PC-3 (cell line): ENCODE measurements around the gene TARS3. TPM values are rescaled to one million over a fixed set of nuclear protein-coding genes. Genes with fewer than 3 reads are reported as not detected.

Experiments
- ATAC-seq: fragments of 200-7000 bp; cut with Tn5 transposase; 2 replicates; pipeline ENCODE4 v1.9.1; 2020; ENCODE audit warnings: mild to moderate bottlenecking, moderate library complexity
- BruUV-seq: library from RNA; stranded (reverse); fragments of 400-500 nt; replicated peaks from 2 replicates; lab custom pipeline; 2021; lab: Mats Ljungman, UMichigan
- CTCF ChIA-PET: fragments of 300-600 bp; sonication (Branson Sonifier 250); formaldehyde crosslinking; loops from one replicate; lab custom pipeline; 2022; ENCODE audit warnings: antibody characterized with exemption; lab: Charles Lee
- POLR2A ChIA-PET: fragments of 300-600 bp; sonication (Branson Sonifier 250); formaldehyde crosslinking; loops from one replicate; lab custom pipeline; 2022; ENCODE audit warnings: antibody characterized with exemption; ENCODE audit not compliant: unreplicated experiment; lab: Charles Lee
- DNase-seq: peaks from one replicate; pipeline ENCODE4 v3.0.0-alpha.2; 2015
- H2AFZ ChIP-seq: fragments of 300-600 bp; sonication (generic); 2 replicates; pipeline ENCODE4 v1.6.0; 2016; ENCODE audit warnings: antibody characterized with exemption, low read length
- H3F3A ChIP-seq: fragments of 300-600 bp; sonication (generic); one replicate; pipeline ENCODE4 v1.6.0; 2017; ENCODE audit warnings: antibody characterized with exemption, low read length, control low read depth, mild to moderate bottlenecking; ENCODE audit not compliant: unreplicated experiment
- H3K27ac ChIP-seq: fragments of 300-600 bp; sonication (generic); 2 replicates; pipeline ENCODE4 v1.5.1; 2016; ENCODE audit warnings: mild to moderate bottlenecking, low read length
- H3K27me3 ChIP-seq: fragments of 300-600 bp; sonication (generic); 2 replicates; pipeline ENCODE4 v1.6.1; 2016; ENCODE audit warnings: low read length, mixed read lengths
- H3K36me3 ChIP-seq: fragments of 300-600 bp; sonication (generic); 2 replicates; pipeline ENCODE4 v1.6.1; 2016; ENCODE audit warnings: low read depth, mixed run types, low read length, mixed read lengths
- H3K4me1 ChIP-seq: fragments of 300-600 bp; sonication (generic); 2 replicates; pipeline ENCODE4 v1.5.1; 2016; ENCODE audit warnings: low read length; ENCODE audit not compliant: insufficient read depth
- H3K4me2 ChIP-seq: fragments of 300-600 bp; sonication (generic); 2 replicates; pipeline ENCODE4 v1.6.0; 2016; ENCODE audit warnings: low read length
- H3K4me3 ChIP-seq: fragments of 300-600 bp; sonication (generic); 2 replicates; pipeline ENCODE4 v1.5.1; 2016; ENCODE audit warnings: mild to moderate bottlenecking, low read length, mixed read lengths
- H3K79me2 ChIP-seq: fragments of 300-600 bp; sonication (generic); 2 replicates; pipeline ENCODE4 v1.6.1; 2017; ENCODE audit warnings: low read length, mixed read lengths
- H3K9ac ChIP-seq: fragments of 300-600 bp; sonication (generic); 2 replicates; pipeline ENCODE4 v1.6.0; 2016; ENCODE audit warnings: mild to moderate bottlenecking, low read length
- H3K9me2 ChIP-seq: fragments of 300-600 bp; sonication (generic); replicated peaks from 2 replicates; pipeline ENCODE4 v1.6.1; 2016; ENCODE audit warnings: mixed run types, low read length, mixed read lengths
- H3K9me3 ChIP-seq: fragments of 300-600 bp; sonication (generic); 2 replicates; pipeline ENCODE4 v1.6.1; 2016; ENCODE audit warnings: low read length, mixed read lengths
- H4K20me1 ChIP-seq: fragments of 300-600 bp; sonication (generic); 2 replicates; pipeline ENCODE4 v1.6.1; 2016; ENCODE audit warnings: low read length, mixed read lengths
- CTCF ChIP-seq: fragments of 300-600 bp; sonication (generic); conservative IDR thresholded peaks from 2 replicates; pipeline ENCODE4 v1.5.1; 2017; ENCODE audit warnings: antibody characterized with exemption, low read depth, mild to moderate bottlenecking, low read length
- EZH2 ChIP-seq: fragments of 300-600 bp; sonication (generic); IDR thresholded peaks from one replicate; pipeline ENCODE4 v1.6.1; 2017; ENCODE audit warnings: antibody characterized with exemption, mild to moderate bottlenecking, low read length; ENCODE audit not compliant: unreplicated experiment
- EZH2phosphoT487 ChIP-seq: fragments of 300-600 bp; sonication (generic); IDR thresholded peaks from 2 replicates; pipeline ENCODE4 v1.6.1; 2018; ENCODE audit warnings: mild to moderate bottlenecking, antibody characterized with exemption, low read length, borderline replicate concordance
- intact Hi-C: fragments of 100-400 bp; cut with micrococcal nuclease; formaldehyde crosslinking; loops from 2 replicates; pipeline ENCODE4 v1.9.0; 2023
- total RNA-seq: library from RNA; depleted of rRNA; stranded (reverse); fragments of >200 nt; gene quantifications from 2 replicates; pipeline ENCODE4 v1.2.3, GENCODE V29; 2014

TARS3 gene
- total RNA-seq, 1 experiment from 2014 or later: 5.4 TPM

GRCh38 chr15:101621961-101622360 is 102.3 kb downstream of the TARS3 start:
- intact Hi-C loops: no loop called here

GRCh38 chr15:101620671-101621070 is 103.6 kb downstream of the TARS3 start:
- Histone ChIP-seq H3K27me3 (no peaks in the 10 kb centered on the region), H3K27ac (no peak overlapping the region), H3K79me2 (no peaks in the 10 kb centered on the region), H3K9me2 (no peaks in the 10 kb centered on the region), H4K20me1 (no peaks in the 10 kb centered on the region), H3K4me1 (peaks cover 10% of the 10 kb centered on the region), H2AFZ (no peak overlapping the region), H3F3A (no peaks in the 10 kb centered on the region), H3K4me3 (no peak overlapping the region), H3K36me3 (no peaks in the 10 kb centered on the region), H3K9me3 (no peaks in the 10 kb centered on the region), H3K9ac (no peak overlapping the region), H3K4me2 (no peak overlapping the region)
- ATAC-seq (no peak), DNase-seq (no peak)
- TF ChIP-seq EZH2: no peak
- TF ChIP-seq EZH2phosphoT487: no peak
- no peak for TF ChIP-seq CTCF
- BruUV-seq: no TSS peak
- ChIA-PET CTCF (no interaction called here), POLR2A (no interaction called here)
- intact Hi-C loops: no loop called here

More at GRCh38 chr15:101621961-101622360, 102.3 kb downstream of the TARS3 start:
- Histone ChIP-seq H3K36me3 (no peaks in the 10 kb centered on the region), H3K27me3 (no peaks in the 10 kb centered on the region), H3K9me3 (no peaks in the 10 kb centered on the region), H3K4me1 (no peaks in the 10 kb centered on the region), H2AFZ (no peak overlapping the region), H3F3A (no peaks in the 10 kb centered on the region), H3K4me3 (no peak overlapping the region), H3K27ac (no peak overlapping the region), H4K20me1 (no peaks in the 10 kb centered on the region), H3K79me2 (no peaks in the 10 kb centered on the region), H3K4me2 (no peak overlapping the region), H3K9me2 (no peaks in the 10 kb centered on the region), H3K9ac (no peak overlapping the region)
- no peak for TF ChIP-seq EZH2
- TF ChIP-seq CTCF: no peak
- TF ChIP-seq EZH2phosphoT487: no peak
- no peak for ATAC-seq
- no TSS peak for BruUV-seq
- POLR2A ChIA-PET: no interaction called here
- no peak for DNase-seq
- CTCF ChIA-PET: no interaction called here

GRCh38 chr15:101619615-101619865 is 104.7 kb downstream of the TARS3 start:
- no peak for ATAC-seq
- Histone ChIP-seq H3K9ac (no peak overlapping the region), H3K4me1 (peaks cover 12% of the 10 kb centered on the region), H3K4me2 (no peak overlapping the region), H3F3A (no peaks in the 10 kb centered on the region), H3K79me2 (no peaks in the 10 kb centered on the region), H3K27ac (no peak overlapping the region), H3K27me3 (no peaks in the 10 kb centered on the region), H2AFZ (no peak overlapping the region), H3K36me3 (no peaks in the 10 kb centered on the region), H4K20me1 (no peaks in the 10 kb centered on the region), H3K9me2 (no peaks in the 10 kb centered on the region), H3K4me3 (no peak overlapping the region), H3K9me3 (no peaks in the 10 kb centered on the region)
- DNase-seq: no peak
- ChIA-PET CTCF (no interaction called here), POLR2A (no interaction called here)
- TF ChIP-seq EZH2phosphoT487: no peak
- no peak for TF ChIP-seq CTCF
- TF ChIP-seq EZH2: no peak
- intact Hi-C loops: no loop called here
- BruUV-seq: no TSS peak
